HG02798 (cell line): ENCODE results near the gene ZNF652.
A peak's percentile ranks its signal among the peaks of the same experiment; 100 is the strongest.
"Not testable (repeated sequence)": the region's sequence is repeated elsewhere in the genome, so short reads cannot be mapped to it uniquely, and the experiment has no call there.

Experiments used
- ATAC-seq: cut with Tn5 transposase; IDR thresholded peaks from one replicate; pipeline ENCODE4 v1.9.1; 2021; ENCODE audit warnings: mild to moderate bottlenecking; ENCODE audit not compliant: unreplicated experiment, poor library complexity

ZNF652 gene

GRCh38 chr17:49318435-49318965 is 43.5 kb downstream of the ZNF652 start:
- no peak for ATAC-seq

DNA sequence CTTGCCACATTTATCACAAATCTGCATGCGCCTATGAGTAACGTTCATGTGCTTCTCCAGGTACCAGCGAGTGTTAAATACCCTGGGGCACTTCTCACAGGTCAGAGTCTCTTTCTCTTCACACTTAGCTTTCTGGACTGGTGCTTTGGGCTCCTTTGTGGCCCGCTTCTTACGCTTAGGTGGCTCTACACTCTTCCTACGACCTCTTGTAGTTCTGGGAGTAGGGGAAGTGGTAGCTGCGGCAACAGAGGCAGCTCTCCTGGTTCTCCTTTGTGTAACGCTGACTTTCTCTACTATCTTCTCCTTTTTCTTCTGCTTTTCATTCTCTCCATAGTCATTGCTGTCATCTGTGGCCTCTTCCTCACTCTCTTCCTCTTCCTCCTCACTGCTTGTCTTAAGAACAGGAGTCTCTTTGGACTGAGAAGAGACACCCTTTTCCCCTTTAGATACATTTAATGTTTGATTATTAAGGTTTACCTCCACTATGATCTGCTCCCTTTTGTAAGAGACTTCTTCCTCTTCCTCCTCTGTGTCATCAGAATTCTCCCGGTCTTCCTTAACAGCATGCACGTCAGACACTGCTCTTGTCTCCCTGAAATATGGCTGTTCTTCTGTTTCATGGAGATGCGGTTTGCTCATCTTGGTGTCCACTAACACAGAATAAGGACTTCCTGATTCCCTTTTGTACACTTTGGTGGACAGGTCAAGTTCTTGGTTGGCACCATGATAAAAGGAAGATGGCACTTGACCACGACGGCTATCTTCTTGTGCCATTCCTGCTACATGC is 45.0 kb downstream of the ZNF652 start:
- no peak for ATAC-seq

DNA sequence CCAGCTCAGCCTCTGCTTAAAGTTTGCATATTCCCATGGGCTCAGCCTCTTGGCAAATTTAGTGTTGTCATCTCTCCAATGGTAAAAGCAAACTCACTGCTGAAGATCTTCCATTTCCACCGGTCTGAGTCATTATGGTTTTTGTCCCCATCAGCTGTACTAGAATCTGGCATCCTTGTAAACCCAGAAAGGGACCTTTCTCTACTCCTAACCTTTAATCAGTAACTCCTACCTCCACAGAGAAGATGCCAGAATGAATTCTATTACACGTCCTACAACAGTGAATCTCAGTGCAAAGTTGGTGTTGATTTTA is 45.8 kb downstream of the ZNF652 start:
- ATAC-seq, result no peak

- peak; percentile 68 for ATAC-seq
Observed at GRCh38 chr17:49315551-49316257, 46.3 kb downstream of the ZNF652 start.

DNA sequence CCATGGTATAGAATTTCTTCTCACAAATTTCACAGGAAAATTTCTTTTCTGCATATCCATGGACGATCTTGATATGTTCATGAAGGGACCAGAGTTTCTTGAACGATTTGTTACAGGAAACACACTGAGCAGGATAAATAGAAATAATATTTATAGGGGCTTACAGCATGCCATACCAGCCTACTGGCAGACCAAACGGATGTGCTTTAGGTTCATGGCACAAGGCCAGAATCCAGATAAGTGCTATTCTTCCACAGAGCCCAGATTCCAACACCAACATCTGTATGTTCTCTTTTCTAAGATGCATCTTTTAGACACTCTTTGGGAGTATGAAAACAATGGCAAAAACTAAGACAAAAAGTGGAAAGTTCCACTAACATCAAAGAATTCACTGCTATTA is 49.3 kb downstream of the ZNF652 start:
- no peak for ATAC-seq

DNA sequence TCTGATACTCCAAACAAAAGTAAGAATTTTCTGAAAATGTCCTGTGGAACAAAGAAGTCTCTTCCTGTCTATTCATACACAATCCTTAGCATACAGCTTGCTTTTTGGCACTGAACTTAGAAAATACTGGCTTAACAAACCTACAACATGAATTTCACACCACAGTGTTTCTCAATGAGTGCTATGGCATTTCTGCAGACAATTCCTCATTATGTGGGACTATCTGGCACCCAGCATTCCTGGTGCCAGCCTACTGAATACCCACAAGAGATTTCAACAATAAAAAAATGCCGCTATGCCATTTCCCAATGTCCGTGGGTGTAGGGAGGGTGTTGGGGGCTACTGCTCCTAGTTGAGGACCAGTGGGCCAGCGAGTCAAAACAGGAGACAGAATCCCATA is 62.1 kb downstream of the ZNF652 start:
- ATAC-seq, result no peak

DNA sequence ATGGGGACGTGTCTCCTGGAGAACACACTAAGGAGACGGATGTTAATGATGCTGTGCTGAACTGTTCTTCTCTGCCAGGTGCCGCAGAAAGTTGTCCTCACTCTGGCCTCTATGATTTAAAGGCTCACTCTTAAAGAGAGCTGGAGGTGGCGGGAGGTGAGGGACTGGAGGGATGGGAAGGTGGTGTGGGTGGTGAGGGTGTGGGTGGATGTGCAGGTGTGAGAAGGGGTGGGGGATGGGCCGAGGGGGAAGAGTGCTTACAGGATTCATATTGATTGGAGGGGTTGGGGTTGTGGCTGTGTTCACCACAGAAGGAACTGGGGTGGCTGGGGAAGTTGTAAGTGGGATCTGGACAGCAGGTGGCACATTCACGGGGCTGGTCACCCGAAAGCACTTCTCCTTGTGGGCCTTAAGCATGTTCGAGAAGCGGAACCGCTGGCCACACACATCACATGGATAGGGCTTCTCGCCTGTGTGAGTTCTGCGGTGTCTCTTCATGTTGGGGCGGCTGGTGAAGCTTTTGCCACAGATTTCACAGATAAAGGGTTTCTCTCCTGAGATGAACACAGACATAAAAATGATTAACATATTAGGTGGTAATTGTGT is 63.6 kb downstream of the ZNF652 start:
- no peak for ATAC-seq

GRCh38 chr17:49297141-49297540 is 64.9 kb downstream of the ZNF652 start:
- no peak for ATAC-seq

GRCh38 chr17:49294122-49294521 is 67.9 kb downstream of the ZNF652 start:
- ATAC-seq, result no peak

- no peak for ATAC-seq
Observed at GRCh38 chr17:49292901-49293300, 69.1 kb downstream of the ZNF652 start.

GRCh38 chr17:49291929-49292328 is 70.1 kb downstream of the ZNF652 start:
- ATAC-seq, result no peak

GRCh38 chr17:49290690-49291359 is 71.2 kb downstream of the ZNF652 start:
- no peak for ATAC-seq

DNA sequence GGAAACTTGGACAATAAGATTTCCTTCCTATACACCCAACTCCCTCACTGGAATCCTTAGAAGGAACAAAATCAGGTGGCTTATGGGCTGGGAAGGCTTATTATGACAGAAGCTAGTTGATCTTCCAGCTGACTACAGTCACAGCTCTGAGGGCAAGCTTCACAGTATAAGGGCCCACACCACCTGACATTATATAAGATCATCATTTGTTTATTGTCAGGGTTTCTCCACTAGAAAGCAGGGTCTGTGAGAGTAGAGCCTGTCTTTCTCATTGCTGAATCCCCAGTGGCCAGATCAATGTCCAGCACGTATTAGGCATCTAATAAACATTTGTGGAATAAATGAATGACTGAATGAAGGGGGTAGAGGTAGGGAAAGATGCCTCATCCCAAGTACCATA is 73.7 kb downstream of the ZNF652 start:
- no peak for ATAC-seq

DNA sequence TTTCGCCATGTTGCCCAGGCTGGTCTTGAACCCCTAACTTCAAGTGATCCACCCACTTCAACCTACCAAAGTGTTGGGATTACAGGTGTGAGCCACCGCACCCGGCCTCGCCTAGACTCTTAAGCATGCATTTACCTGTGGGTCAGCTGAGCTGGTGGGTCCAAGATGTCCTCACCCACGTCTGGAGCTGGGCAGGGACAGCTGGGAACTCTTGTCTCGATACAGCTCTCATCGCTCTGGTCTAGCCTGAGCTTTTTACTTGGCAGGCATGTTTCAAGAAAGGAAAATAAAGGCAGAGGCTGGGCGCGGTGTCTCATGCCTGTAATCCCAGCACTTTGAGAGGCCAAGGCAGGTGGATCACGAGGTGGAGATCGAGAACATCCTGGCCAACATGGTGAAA is 74.6 kb downstream of the ZNF652 start:
- no peak for ATAC-seq

DNA sequence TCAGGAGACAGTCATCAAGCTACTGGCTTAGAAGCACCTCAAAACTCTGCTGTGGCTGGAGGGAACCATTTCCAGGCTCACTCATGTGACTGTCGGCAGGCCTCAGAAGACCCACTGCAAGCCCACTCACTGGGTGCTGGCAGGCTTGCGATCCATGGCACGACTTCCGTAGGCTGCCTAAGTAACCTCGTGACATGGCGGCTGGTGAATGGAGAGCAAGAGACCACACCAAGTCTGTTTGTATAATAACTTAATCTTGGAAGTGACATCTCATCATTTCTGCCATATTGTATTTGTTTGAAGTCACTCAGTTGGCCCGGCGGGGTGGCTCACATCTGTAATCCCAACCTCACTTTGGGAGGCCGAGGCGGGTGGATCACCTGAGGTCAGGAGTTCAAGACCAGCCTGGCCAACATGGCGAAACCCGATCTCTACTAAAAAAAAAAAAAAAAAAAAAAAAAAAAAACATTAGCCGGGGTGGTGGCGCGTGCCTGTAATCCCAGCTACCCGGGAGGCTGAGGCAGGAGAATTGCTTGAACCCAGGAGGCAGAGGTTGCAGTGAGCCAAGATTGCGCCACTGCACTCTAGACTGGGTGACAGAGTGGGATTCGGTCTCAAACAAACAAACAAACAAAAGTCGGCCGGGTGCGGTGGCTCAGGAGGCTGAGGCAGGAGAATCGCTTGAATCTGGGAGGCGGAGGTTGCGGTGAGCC is 75.6 kb downstream of the ZNF652 start:
- ATAC-seq, result not testable (repeated sequence)

GRCh38 chr17:49285716-49286115 is 76.3 kb downstream of the ZNF652 start:
- no peak for ATAC-seq

DNA sequence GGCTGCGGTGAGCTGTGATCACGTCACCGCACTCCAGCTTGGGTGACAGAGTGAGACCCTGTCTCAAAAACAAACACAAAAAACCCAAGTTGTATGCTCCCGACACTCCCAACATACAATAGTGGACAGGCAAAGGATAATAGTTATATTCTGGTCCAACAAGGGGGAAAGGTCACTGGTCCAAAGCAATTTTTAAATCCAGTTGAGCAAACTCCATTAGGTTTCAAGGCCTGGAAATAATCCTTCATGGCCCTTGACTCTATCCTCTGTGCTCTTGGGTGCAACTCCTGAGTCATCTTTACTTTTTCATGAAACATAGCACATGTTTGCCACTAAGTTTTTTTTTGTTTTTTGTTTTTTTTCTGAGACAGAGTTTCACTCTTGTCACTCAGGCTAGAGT is 81.1 kb downstream of the ZNF652 start:
- no peak for ATAC-seq

- no peak for ATAC-seq
Observed at GRCh38 chr17:49280061-49280460, 82.0 kb downstream of the ZNF652 start.

- not testable (repeated sequence) for ATAC-seq
Observed at GRCh38 chr17:49279263-49280015, 82.6 kb downstream of the ZNF652 start.
